ENCODE measurements around the gene CLCN1. TPM values are rescaled to one million over a fixed set of nuclear protein-coding genes. Genes with fewer than 3 reads are reported as not detected.
A peak's percentile ranks its signal among the peaks of the same experiment; 100 is the strongest.
"Not testable (repeated sequence)": the region's sequence is repeated elsewhere in the genome, so short reads cannot be mapped to it uniquely, and the experiment has no call there.

CLCN1 gene
- total RNA-seq (2014; rRNA removed; shearing (Covaris generic)) = 0.07 TPM in 1 of 2 replicates, not detected in the other
- not detected in 2 replicates for polyA plus RNA-seq (2014; cell fraction: nucleus; rRNA removed)

- no peak for DNase-seq (ENCODE audit: extremely low read depth, low read depth)
These were observed at the start of gene CLCN1 for GRCh38 chr7:143315776-143316175. Gene CLCN1, plus strand, starts transcription at chr7:143316111. Its CDS starts 102 bp downstream, at chr7:143316213.

GRCh38 chr7:143269251-143269650, 46.7 kb upstream of the CLCN1 start:
- no peak for DNase-seq (ENCODE audit: extremely low read depth, low read depth)

- DNase-seq (ENCODE audit: extremely low read depth, low read depth) = no peak
These were observed 44.7 kb upstream of the CLCN1 start for GRCh38 chr7:143271240-143271639.

- DNase-seq (ENCODE audit: extremely low read depth, low read depth) = no peak
These were observed 43.0 kb upstream of the CLCN1 start for GRCh38 chr7:143272871-143273270.

- DNase-seq (ENCODE audit: extremely low read depth, low read depth) = no peak
These were observed 36.5 kb upstream of the CLCN1 start for GRCh38 chr7:143279186-143280098.

GRCh38 chr7:143280160-143280559, 35.8 kb upstream of the CLCN1 start:
- no peak for DNase-seq (ENCODE audit: extremely low read depth, low read depth)

GRCh38 chr7:143280566-143280965, 35.3 kb upstream of the CLCN1 start:
- no peak for DNase-seq (ENCODE audit: extremely low read depth, low read depth)

- DNase-seq (ENCODE audit: extremely low read depth, low read depth) = no peak
These were observed 34.4 kb upstream of the CLCN1 start for GRCh38 chr7:143281529-143281928.

- no peak for DNase-seq (ENCODE audit: extremely low read depth, low read depth)
These were observed 33.8 kb upstream of the CLCN1 start for GRCh38 chr7:143282124-143282523.

- no peak for DNase-seq (ENCODE audit: extremely low read depth, low read depth)
These were observed 32.5 kb upstream of the CLCN1 start for GRCh38 chr7:143283381-143283780.

- peak; percentile 26 for DNase-seq (ENCODE audit: extremely low read depth, low read depth)
These were observed 31.1 kb upstream of the CLCN1 start, which contains the start of gene TMEM139 for GRCh38 chr7:143284591-143285469. Gene TMEM139, plus strand, starts transcription at chr7:143284958. Its CDS starts 1,000 bp downstream, at chr7:143285958.

GRCh38 chr7:143285470-143285778, 30.5 kb upstream of the CLCN1 start:
- DNase-seq (ENCODE audit: extremely low read depth, low read depth) = no peak

GRCh38 chr7:143285806-143286521, 29.9 kb upstream of the CLCN1 start:
- no peak for DNase-seq (ENCODE audit: extremely low read depth, low read depth)

- DNase-seq (ENCODE audit: extremely low read depth, low read depth) = no peak
These were observed 29.4 kb upstream of the CLCN1 start for GRCh38 chr7:143286522-143286890.

GRCh38 chr7:143287339-143287934, 28.5 kb upstream of the CLCN1 start:
- no peak for DNase-seq (ENCODE audit: extremely low read depth, low read depth)

GRCh38 chr7:143287935-143288826, 27.7 kb upstream of the CLCN1 start, which contains the start of gene CASP2:
Gene CASP2, plus strand, starts transcription at chr7:143288351. Its CDS starts 105 bp downstream, at chr7:143288456.
- DNase-seq (ENCODE audit: extremely low read depth, low read depth) = peak; percentile 97

- no peak for DNase-seq (ENCODE audit: extremely low read depth, low read depth)
These were observed 27.1 kb upstream of the CLCN1 start for GRCh38 chr7:143288836-143289235.

- no peak for DNase-seq (ENCODE audit: extremely low read depth, low read depth)
These were observed 26.5 kb upstream of the CLCN1 start for GRCh38 chr7:143289421-143289820.

- DNase-seq (ENCODE audit: extremely low read depth, low read depth) = not testable (repeated sequence)
These were observed 26.0 kb upstream of the CLCN1 start for GRCh38 chr7:143289888-143290287.
